Right renal cortex interstitium (tissue), 3 donors: ENCODE results near the gene TP53BP1. TPM values are rescaled to one million over a fixed set of nuclear protein-coding genes. Genes with fewer than 3 reads are reported as not detected.

Experiments used
- DNase-seq, 3 donors: peaks; one replicate each; pipeline ENCODE4 v3.0.0-alpha.2; 2013; ENCODE audit warnings: low read depth in 3 of 3, low spot score in 2 of 3
- polyA plus RNA-seq, 3 donors: library from polyadenylated mRNA; unstranded; fragments of 120-200 nt; gene quantifications; one replicate each; pipeline ENCODE4 v1.2.1, GENCODE V29; 2013; ENCODE audit not compliant: insufficient read length in 3 of 3

The TP53BP1 gene
- polyA plus RNA-seq, 3 donors: 72.8 to 87.3 (median 77.7) TPM

GRCh38 chr15:43360821-43361220 lies 132.1 kb downstream of the TP53BP1 start:
- DNase-seq: no peak

Other genes starting within 250 kb of the TP53BP1 start
- not detected for gene TGM5, start 226.2 kb downstream of the TP53BP1 start, polyA plus RNA-seq
- not detected for gene TGM7, start 190.9 kb downstream of the TP53BP1 start, polyA plus RNA-seq
- 10 to 100 TPM; 13.7 to 15.9 (median 14.7) TPM for gene LCMT2, start 162.6 kb downstream of the TP53BP1 start, polyA plus RNA-seq
- 10 to 100 TPM; 25.3 to 29.0 (median 26.1) TPM for gene ZSCAN29, start 122.1 kb downstream of the TP53BP1 start, polyA plus RNA-seq
- 10 to 100 TPM; 22.6 to 24.3 (median 24.3) TPM for gene TUBGCP4, start 122.1 kb downstream of the TP53BP1 start, polyA plus RNA-seq
- gene MAP1A, start 24.5 kb upstream of the TP53BP1 start, polyA plus RNA-seq: 1 to 10 TPM; 7.5 to 8.7 (median 8.4) TPM
- gene PPIP5K1, start 97.1 kb upstream of the TP53BP1 start, polyA plus RNA-seq: 10 to 100 TPM; 18.6 to 23.0 (median 22.3) TPM
- gene CKMT1B, start 100.9 kb upstream of the TP53BP1 start, polyA plus RNA-seq: 1 to 10 TPM; 1.6 to 4.0 (median 2.6) TPM
- gene STRC, start 125.6 kb upstream of the TP53BP1 start, polyA plus RNA-seq: under 1 TPM; 0.28 to 0.59 (median 0.47) TPM
- 1 to 10 TPM; 1.5 to 4.0 (median 3.6) TPM for gene CATSPER2, start 155.7 kb upstream of the TP53BP1 start, polyA plus RNA-seq
- 1 to 10 TPM; 1.0 to 3.8 (median 1.9) TPM for gene CKMT1A, start 200.7 kb upstream of the TP53BP1 start, polyA plus RNA-seq